IPS DF 19.7 (cell line): Measurements from ENCODE around the gene CXCR5.

ENCODE experiments used
- DNase-seq: peaks from one replicate; pipeline ENCODE4 v3.0.0-alpha.2; 2013; ENCODE audit warnings: low read depth, low spot score

CXCR5 gene

GRCh38 chr11:118898400-118899295 lies 15.0 kb downstream of the CXCR5 start:
- DNase-seq = no peak

- no peak for DNase-seq
Measured at GRCh38 chr11:118899296-118899688, 15.6 kb downstream of the CXCR5 start.

- no peak for DNase-seq
Measured at GRCh38 chr11:118899706-118900360, 16.1 kb downstream of the CXCR5 start.

GRCh38 chr11:118900535-118901384 lies 17.1 kb downstream of the CXCR5 start:
- DNase-seq = no peak

- no peak for DNase-seq
Measured at GRCh38 chr11:118901494-118902335, 18.0 kb downstream of the CXCR5 start.

- DNase-seq = no peak
Measured at GRCh38 chr11:118902336-118903203, 18.9 kb downstream of the CXCR5 start.

- DNase-seq = no peak
Measured at GRCh38 chr11:118903204-118904015, 19.7 kb downstream of the CXCR5 start.

- no peak for DNase-seq
Measured at GRCh38 chr11:118907051-118908042, 23.7 kb downstream of the CXCR5 start.

- no peak for DNase-seq
Measured at GRCh38 chr11:118908264-118908663, 24.6 kb downstream of the CXCR5 start.

- no peak for DNase-seq
Measured at GRCh38 chr11:118908901-118909618, 25.4 kb downstream of the CXCR5 start.

GRCh38 chr11:118909619-118910308 lies 26.1 kb downstream of the CXCR5 start:
- no peak for DNase-seq

GRCh38 chr11:118910309-118911112 lies 26.8 kb downstream of the CXCR5 start:
- DNase-seq = no peak

- no peak for DNase-seq
Measured at GRCh38 chr11:118911113-118911879, 27.6 kb downstream of the CXCR5 start.

- DNase-seq = no peak
Measured at GRCh38 chr11:118911880-118912741, 28.4 kb downstream of the CXCR5 start.
